NCI-H2196 (cell line): ENCODE measurements around the gene R3HDM4.
A peak's percentile ranks its signal among the peaks of the same experiment; 100 is the strongest.
"Not testable (repeated sequence)": the region's sequence is repeated elsewhere in the genome, so short reads cannot be mapped to it uniquely, and the experiment has no call there.

Experiments used
- DNase-seq: peaks from one replicate; lab custom pipeline; 2025; ENCODE audit not compliant: unreplicated experiment; lab: John Stamatoyannopoulos, UW

R3HDM4 gene

DNA sequence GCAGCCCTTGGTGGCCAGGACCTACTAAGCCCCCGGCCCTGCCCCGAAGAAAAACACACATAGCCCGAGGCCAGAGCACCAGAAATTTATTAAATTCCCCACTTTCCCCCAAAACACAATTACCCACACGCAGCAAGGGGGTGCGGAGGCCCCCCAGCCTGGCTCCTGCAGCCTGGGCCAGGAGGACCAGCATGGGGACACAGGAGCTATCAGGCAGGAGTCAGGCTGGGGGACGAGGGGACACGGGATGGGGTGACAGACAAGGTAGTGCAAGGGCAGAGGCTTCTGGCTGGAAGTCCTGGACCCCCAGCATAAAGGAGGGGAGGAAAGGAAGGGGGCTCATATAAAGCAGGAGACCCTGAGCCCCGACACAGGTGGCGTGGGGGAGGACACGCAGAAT, 16.6 kb downstream of the R3HDM4 start:
- DNase-seq = no peak

DNA sequence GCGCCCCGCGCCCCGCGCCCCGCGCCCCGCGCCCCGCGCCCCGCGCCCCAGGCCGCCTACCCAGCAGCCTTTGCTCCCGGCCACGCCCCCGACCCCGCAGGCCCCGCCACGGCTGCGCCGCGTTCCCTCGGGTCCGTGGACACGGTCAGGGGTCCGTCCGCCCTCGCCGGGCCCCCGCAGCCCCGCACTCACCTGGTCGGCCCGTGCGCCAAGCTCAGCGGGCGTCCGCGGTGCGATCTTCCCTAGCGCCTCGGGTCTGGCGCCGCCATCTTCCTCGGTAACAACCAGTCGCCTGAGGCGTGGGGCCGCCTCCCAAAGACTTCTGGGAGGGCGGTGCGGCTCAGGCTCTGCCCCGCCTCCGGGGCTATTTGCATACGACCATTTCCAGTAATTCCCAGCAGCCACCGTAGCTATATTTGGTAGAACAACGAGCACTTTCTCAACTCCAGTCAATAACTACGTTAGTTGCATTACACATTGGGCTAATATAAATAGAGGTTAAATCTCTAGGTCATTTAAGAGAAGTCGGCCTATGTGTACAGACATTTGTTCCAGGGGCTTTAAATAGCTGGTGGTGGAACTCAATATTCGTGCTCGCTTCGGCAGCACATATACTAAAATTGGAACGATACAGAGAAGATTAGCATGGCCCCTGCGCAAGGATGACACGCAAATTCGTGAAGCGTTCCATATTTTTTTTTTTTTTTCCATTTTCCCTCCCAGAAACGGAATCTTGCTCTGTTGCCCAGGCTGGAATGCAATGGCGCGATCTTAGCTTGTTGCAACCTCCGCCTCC, 19.9 kb downstream of the R3HDM4 start, which contains the start of the genes MED16 and RNU6-9:
Gene MED16, minus strand, starts transcription at position 294 of the 796 bp plus-strand sequence. CDS start 2,056 bp downstream, outside the sequence.
Gene RNU6-9, plus strand, starts transcription at position 591 of the 796 bp plus-strand sequence.
- peak; percentile 94 for DNase-seq

DNA sequence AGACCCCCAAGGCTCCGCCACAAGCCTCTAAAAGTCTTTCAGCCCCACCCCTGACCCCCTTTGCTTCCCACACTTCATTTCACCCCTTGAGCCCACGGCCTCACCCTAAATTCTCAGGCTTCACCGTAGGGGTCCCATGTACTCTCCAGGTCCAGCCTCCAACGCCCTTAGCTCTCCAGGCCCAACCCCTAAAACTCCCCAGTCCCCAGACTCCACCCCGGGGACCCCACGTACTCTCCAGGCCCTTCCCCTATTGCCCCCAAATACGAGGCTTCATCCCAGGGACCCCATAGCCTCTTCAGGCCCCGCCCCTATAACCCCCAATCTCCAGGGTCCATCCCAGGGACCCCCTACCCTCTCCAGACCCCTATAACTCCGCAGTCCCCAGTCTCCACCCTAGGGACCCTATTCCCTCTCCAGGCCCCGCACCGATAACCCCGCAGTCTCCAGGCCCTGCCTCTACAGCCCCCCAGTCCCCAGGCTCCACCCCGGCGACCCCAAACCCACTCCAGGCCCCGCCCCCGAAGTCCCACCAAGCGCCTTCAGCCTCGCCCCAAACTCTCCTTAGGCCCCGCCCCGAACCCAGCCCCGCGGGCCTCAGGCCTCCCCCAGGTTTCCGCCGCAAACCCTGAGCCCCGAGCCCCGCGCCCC, 20.7 kb downstream of the R3HDM4 start:
- no peak for DNase-seq

DNA sequence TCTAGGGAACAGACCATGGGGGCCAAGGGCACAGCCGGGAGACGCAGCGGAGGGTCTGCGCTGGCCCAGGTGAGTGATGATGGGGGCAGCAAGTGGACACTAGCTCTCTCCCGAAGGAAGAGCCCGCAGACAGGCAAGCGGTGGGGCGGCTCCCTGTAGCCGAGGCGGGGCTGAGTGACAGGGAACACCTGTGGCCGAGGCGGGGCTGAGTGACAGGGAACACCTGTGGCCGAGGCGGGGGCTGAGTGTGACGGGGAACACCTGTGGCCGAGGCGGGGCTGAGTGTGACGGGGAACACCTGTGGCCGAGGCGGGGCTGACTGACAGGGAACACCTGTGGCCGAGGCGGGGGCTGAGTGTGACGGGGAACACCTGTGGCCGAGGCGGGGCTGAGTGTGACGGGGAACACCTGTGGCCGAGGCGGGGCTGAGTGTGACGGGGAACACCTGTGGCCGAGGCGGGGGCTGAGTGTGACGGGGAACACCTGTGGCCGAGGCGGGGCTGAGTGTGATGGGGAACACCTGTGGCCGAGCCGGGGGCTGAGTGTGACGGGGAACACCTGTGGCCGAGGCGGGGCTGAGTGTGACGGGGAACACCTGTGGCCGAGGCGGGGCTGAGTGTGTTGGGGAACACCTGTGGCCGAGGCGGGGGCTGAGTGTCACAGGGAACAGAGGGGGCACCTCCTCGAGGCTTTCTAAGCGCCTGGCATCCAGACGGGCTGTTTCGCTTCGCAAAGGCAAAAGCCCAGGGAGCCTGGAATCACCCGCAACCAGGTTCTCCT, 21.4 kb downstream of the R3HDM4 start:
- not testable (repeated sequence) for DNase-seq

DNA sequence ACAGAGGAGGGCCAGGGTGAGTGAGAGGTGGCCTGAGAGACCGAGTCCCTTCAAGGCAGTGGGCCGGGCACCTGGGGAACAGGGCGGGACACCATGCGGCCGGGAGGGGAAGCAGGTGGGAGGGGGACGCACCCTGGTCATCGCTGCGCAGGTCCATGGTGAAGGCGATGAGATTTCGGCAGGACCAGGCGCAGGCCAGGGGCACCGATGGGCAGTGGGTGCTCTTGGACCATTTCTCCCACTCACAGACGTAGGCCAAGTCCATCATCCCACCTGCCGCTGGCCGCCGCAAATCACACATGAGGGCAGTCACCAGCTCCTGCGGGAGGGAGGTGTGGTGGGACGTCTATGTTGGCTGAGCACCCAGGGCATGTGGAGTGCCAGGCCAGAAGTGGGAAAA, 22.2 kb downstream of the R3HDM4 start:
- DNase-seq = no peak

DNA sequence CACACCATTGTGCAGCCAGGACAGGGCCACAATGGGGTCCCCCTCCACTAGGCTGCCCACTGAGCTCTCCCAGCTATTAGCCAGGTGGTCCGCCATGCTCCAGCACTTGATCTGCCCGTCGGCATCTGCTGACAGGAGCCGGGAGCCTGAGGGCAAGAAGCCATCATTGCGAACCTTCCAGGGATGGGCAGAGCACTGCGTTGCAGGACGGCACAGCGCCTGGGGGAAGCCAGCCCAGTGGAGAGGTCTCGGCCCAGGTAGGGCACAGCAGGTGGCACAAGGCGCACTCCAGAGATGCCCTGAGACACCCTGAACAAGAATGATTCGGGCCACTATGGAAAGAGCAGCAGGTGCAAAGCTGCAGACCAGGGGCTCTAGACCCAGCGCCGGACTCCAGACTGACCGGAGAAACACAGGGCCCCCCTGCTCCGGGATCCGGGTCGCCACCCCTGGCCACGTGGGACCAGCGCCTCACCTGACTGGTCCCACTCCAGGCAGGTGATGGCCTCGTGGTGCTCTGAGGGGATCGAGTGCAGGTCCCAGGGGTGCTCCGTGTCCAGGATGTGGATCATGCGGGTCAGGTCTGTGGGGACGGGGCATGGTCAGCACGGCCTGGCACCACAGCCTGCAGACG, 23.2 kb downstream of the R3HDM4 start:
- no peak for DNase-seq

DNA sequence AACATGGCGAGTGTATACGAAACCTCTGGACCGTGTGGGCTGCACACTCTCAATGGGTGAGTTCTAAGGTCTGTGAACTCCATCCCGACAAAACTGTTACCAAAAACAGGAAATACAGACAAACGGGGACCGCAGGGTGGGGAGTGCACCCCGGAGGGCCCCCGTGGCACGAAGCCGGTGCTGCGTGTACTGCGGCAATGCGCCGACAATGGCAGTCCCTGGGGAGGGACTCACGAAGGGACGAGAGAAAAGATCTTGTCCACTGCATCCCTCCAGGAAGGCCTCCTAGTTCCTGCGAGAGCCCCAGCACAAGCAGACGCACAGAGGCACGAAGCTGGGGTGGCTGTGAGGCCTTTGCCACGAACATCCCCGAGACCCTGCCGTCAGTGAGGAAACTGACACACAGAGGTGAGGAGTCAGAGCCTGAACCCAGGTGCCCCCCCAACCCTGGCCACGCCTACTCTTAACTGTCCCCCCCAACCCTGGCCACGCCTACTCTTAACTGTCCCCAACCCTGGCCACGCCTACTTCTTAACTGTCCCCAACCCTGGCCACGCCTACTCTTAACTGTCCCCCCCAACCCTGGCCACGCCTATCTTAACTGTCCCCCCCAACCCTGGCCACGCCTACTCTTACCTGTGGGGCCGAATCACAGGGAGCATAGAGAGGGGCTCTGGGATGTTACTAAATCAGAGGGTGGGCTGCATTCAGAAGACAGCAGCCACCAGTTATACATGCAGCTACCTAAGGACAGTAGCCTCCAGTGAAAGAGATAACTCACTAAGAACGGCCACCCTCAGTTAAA, 24.2 kb downstream of the R3HDM4 start:
- DNase-seq = no peak

DNA sequence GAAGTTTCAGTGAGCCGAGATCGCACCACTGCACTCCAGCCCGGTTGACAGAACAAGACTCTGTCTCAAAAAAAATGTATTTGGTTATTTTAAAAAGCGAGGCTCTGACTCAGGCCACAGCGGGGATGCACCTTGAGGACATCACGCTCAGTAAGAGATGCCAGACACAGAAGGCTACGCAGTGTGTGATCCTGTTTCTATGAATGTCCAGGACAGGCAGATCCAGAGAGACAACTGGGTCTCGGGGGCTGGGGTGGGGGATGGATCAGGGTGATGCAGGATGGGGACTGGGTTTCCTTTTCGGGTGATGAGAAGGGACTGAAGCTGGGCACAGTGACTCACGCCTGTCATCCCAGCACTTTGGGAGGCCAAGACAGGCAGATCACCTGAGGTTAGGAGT, 25.4 kb downstream of the R3HDM4 start:
- no peak for DNase-seq

DNA sequence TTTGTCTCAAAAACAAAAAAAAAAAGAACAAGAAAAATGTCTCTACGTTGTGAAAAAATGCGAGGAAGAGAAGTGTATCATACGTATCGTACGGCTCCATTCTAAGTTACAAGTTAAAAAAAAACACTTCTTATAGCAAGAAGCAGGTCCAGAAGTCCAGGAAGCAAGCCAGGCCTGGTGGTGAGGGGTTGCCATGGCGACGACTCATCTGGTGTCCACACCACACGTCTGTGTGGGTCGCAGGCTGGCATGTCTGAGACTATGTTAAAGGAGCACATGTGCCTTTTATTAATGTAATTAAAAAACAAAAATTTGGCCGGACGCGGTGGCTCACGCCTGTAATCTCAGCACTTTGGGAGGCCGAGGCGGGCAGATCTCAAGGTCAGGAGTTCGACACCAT, 25.9 kb downstream of the R3HDM4 start:
- peak; percentile 41 for DNase-seq

DNA sequence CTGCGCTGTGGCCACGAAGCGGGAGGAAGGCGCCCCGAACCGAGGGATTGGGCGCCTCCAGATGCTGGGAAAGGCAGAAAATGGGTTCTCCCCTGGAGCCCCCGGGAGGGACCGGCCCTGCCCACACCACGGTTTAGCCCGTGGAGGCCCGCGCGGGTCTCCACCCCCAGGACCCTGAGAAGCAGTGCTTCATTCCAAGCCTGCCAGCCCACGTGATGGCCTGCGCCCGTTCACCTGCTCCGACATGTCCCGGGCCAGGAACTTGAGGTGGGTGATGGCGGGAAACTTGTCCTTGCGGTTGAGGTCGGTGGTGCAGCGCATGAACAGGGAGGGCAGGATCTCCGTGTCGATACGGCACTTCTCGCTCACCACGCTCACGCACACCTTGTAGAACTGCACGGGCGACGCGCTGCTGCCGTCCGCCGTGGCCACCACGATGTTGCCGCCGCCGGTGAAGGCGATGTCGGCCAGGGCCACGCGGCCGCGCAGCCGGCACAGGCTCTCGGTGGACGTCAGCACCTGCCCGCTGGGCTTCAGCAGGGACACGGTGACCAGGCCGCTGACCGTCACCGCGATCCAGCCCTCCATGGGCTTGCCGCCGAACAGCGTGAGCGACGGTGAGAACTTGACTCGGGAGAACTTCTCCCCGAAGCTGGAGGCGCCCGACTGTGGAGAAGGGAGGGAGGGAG, 27.3 kb downstream of the R3HDM4 start:
- DNase-seq = no peak

DNA sequence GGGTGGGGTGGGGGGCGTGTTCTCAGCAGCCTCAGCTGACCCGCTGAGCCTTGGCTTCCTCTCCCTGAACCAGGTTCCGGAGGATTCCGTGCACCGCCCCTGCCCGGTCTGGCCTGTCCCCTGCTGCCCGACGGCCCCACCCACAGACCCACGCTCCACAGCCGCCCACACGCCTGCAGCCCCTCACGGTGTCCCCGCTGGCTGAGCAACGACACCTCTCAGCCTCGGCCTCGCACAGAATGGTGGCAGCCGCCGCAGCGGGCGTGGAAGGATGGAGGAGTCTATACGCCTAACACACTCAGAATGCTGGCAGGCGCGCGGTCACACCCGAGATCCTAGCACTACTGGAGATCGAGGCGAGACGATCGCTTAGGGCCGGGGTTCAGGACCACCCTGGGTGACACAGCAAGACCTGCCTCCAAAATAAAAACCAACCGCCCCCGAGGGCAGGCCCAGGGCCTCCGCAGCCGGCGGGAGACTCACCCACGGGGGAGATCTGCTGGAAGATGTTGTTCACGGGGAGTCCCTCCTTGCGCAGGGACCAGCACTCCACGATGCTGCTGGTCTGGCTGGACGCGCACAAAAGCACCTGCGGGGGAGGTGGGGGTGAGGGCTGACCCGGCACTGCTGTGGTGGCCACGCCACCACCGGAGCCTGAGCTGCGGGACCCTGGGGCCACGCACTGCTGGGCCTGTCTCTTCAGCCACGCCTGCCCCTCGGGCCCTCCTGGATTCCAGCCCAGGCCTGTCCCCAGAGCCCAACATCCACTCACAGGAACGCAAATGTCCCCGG, 28.4 kb downstream of the R3HDM4 start:
- no peak for DNase-seq

DNA sequence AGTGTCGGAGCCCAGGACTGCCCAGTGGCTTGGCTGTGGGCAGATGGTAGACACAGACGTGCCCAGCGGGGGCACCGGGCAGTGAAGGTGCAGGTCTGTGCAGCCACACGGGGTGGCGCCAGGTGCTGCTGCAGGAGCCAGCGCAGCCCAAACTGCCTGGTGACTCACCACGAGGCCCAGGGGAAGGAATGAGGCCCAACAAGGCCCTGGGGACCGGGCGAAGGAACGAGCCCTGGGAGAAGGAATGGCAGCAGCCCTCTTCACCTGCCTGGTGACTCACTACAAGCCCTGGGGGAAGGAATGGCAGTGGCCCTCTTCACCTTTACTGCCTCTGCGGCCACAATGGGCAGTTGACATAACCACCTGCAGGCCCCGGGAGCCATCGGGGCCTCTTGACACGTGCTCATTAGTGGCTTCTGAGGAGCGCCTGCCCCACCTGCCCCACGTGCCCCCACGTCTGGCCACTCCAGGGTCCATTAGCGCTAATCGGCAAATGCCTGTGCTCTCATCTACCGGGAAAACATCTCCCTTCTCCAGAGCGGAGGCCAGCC, 29.3 kb downstream of the R3HDM4 start:
- peak; percentile 92 for DNase-seq

DNA sequence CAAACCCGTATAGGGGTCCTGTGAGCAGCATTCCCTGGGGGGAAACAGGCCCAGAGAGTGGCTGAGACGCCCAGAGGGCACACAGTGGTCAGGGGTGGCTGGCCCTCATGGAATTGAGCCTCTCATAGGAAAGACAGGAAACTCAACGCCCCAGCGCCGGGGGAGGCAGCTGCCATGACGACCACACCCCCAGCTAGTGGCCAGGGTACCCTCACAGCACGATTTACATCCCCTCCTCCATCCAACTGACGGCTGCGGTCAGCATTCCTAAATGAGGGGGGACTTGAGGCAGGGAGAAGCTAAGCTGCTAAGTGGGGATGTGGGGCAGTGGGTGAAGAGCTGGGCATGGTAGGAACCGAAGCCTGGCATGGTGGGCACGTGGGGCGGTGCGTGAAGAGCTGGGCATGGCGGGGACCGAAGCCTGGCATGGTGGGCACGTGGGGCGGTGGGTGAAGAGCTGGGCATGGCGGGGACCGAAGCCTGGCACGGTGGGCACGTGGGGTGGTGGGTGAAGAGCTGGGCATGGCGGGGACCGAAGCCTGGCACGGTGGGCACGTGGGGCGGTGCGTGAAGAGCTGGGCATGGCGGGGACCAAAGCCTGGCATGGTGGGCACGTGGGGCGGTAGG, 30.0 kb downstream of the R3HDM4 start:
- no peak for DNase-seq

DNA sequence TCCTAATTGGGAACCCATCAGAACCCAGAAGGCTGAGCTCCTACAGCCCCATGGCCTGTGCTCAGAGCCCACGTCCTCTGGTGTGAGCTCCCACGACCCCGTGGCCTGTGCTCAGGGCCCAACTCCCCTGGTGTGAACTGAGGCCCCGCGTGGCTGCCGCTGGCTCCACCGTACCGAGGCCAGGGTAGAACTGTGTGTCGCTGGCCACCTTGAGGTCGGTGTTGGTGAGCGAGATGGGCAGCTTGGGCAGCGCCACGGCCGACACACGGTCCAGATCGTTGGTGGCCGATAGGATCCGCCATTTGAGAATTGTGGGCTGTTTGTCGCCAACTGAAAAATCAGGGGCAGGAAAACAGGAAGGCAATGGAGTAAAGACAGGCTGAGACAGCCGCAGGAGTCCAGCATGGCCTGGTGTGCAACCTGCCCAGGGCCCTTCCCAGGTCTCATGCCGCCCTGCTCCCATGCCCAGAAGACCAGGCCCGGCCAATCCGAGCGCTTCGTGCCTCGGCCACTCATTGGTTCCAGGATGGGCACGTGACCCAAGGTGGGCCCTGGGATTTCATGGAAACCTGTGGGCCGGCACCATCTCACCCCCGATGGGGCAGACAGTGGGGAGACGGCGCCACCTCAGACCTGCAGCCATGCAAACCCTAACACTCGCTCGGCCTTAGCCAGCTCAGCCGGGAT, 31.5 kb downstream of the R3HDM4 start:
- DNase-seq = no peak

DNA sequence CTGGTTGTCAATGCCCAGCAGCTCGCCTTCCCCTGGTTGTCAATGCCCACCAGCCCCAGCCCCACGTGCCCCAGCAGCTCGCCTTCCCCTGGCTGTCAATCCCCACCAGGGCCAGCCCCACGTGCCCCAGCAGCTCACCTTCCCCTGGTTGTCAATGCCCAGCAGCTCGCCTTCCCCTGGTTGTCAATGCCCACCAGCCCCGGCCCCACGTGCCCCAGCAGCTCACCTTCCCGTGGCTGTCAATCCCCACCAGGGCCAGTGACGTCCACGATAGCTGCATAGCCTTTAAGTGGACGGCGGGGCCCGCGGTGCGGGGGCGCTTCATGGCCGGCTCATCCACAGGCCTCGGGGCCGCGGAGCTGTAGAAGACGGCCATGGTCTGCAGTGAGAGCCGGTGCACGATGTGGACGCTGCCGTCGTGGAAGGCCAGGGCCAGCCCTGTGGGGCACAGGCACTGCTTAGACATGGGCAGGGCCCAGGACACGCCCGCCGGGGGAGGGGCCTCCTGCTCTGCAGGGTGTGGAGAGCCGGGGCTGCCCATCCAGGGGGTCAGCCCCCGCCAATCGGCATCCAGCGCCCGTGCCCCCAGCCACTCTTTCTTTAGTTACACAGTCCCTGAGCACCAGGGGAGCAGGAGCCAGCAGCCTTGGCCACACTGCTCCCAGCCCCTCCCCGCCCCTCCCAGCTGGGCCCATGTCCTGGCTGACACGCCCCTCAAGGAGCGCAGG, 33.1 kb downstream of the R3HDM4 start:
- DNase-seq = no peak

DNA sequence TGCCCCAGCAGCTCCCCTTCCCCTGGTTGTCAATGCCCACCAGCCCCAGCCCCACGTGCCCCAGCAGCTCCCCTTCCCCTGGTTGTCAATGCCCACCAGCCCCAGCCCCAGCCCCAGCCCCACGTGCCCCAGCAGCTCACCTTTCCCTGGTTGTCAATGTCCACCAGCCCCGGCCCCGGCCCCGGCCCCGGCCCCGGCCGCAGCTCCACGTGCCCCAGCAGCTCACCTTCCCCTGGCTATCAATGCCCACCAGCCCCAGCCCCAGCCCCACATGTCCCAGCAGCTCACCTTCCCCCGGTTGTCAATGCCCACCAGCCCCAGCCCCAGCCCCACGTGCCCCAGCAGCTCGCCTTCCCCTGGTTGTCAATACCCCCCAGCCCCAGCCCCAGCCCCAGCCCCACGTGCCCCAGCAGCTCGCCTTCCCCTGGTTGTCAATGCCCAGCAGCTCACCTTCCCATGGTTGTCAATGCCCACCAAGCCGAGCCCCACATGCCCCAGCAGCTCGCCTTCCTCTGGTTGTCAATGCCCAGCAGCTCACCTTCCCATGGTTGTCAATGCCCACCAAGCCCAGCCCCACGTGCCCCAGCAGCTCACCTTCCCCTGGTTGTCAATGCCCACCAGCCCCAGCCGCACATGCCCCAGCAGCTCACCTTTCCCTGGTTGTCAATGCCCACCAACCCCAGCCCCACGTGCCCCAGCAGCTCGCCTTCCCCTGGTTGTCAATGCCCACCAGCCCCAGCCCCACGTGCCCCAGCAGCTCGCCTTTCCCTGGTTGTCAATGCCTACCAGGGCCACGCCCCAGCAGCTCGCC, 34.1 kb downstream of the R3HDM4 start:
- DNase-seq = not testable (repeated sequence)
